ENCODE measurements around the gene ACTRT2.

ACTRT2 gene

DNA sequence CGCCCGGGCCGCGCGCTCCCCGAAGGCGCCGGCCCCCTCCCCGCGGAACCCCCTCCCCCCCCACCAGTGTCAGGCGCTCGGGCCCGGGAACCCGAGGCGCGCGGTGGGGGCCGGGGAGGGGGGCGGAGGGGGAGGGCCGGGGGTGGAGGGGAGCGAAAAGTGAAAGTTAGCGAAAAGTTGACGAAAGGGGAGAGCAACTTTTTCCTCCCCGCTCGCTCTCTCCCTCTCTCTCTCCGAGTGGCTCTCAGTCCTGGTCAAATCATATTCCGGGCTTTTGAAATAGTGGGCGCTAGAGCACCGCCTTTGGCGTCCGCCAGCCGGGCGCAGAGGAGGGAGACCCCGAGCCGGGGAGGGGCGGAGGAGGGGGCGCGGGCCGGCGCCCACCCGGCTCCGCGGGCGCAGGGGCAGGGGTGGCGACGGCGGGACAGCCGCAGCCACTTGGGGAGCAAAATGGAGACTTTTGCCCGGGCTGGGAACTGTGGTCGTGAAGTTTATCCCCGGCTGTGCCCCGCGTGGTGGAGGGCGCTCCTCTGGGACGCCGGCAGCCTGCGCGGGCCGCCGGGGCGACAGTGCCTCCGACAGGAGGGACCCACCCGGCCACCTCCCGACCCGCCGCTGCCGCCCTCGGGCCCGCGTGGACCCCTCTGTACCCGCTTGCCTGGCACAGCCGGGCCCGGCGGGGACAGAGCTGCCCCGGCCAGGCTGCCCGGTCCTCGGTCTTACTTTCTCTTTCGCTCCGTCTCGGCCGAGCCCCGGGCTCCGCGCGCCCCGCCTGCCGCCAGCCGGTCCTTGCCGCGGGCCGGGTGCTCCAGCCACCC, 48.4 kb downstream of the ACTRT2 start:
- peak; percentile 2 for DNase-seq

GRCh38 chr1:3070309-3070643, 49.0 kb downstream of the ACTRT2 start:
- DNase-seq, result no peak

DNA sequence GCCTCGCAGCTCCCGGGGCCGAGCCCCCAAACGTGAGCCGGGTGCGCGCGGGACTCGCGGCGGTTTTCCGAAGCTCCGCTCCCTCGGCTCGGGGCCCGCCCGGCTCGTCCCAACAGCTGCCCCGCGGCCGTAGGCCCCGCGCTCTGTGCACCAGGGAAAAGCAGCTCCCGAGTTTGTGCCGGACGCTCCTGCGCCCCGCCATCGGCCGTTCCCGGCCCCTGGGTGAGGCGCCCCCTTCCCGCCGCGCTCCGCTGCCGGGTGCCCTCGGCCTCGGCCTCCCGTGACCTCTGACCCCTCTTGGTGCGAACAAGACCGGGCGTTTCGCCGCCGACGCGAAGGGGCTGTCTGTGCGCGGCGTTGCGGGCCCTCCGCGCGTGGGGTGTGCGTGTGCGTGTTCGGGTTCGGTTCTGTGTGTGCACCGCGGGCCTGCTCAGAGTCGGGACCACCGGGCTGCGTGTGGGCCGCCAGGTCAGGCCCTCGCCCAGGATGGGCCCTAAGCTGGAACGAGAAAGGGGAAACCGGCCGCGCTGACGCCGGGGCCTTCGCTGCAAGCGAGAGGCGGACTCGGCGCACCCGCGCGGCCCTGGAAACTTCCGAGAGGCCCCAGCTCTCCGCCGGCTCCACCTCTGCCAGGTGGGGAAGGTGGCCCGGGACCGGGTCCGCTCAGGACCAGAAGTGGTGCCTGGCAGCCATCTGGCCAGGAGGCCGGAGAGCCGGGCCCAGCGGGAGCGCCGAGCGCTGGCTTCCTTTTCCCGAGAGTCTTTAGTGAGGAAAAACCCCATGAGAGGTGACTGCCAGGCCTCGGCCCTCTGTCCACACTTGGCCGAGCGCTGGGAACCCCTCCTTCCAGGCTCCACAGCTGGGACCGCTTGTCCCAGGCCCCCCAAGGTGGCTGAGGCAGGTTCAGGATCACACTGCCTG, 49.6 kb downstream of the ACTRT2 start:
- DNase-seq, result no peak

DNA sequence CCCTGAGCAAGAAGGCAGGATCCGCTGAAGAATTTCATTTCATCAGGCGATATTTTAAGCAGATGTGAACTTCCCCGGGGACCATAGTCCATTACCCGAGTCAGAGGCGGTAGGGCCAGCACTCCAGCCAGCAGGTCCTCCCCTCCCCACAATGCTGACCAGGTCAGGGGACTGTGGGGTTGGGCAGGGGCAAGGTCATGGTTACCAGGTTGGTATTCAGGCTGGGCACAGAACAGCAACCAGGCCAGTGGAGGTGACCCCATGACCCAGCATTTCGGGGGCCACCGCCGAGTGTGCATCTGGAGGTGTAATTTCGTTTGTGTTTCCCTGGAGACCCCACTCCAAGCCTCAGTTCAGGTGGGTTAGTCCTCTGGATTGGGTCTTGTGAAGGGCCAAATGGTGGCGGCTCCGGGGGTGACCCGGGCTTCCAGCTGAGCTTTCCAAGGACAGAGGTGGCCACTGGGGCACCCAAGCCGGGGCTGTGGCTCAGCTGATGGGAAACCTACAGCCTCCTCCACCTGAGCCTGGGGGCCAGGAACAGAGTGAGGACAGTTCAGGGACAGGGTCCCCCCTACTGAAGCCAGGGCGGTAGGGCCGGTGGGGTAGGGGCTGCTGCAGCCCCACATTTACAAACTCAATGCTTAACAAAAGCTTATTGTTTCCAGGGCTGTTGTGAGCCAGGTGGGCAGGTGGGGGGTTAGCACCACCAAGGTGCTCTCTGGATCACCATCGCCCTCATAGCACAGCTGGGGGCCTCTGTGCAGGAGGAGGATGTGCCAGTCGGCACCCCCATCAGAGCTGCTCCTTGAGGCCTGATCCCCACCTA, 50.5 kb downstream of the ACTRT2 start:
- no peak for DNase-seq
